Stimulated activated CD8-positive, alpha-beta memory T cell treated with anti-CD3 and anti-CD28 coated beads, Interleukin-12 subunit alpha, Interleukin-12 subunit beta, amount 100 ng/mL, for 24 hours (primary cell): Measurements from ENCODE around the gene GRB2.
"Not testable (repeated sequence)": the region's sequence is repeated elsewhere in the genome, so short reads cannot be mapped to it uniquely, and the experiment has no call there.

Experiments
- DNase-seq: peaks from one replicate; pipeline ENCODE4 v3.0.0-alpha.2; 2020; ENCODE audit errors: extremely low read depth

Gene GRB2

GRCh38 chr17:75318615-75319222 lies 86.8 kb downstream of the GRB2 start:
- DNase-seq, result no peak

- DNase-seq, result no peak
Measured at GRCh38 chr17:75318211-75318610, 87.3 kb downstream of the GRB2 start.

- DNase-seq, result no peak
Measured at GRCh38 chr17:75317671-75318070, 87.8 kb downstream of the GRB2 start.

GRCh38 chr17:75316253-75316652 lies 89.2 kb downstream of the GRB2 start:
- DNase-seq, result no peak

- no peak for DNase-seq
Measured at GRCh38 chr17:75315541-75316243, 89.8 kb downstream of the GRB2 start.

- DNase-seq, result no peak
Measured at GRCh38 chr17:75313941-75314551, 91.4 kb downstream of the GRB2 start.

GRCh38 chr17:75308732-75309629 lies 96.5 kb downstream of the GRB2 start:
- no peak for DNase-seq

GRCh38 chr17:75307957-75308731 lies 97.3 kb downstream of the GRB2 start:
- no peak for DNase-seq

- DNase-seq, result no peak
Measured at GRCh38 chr17:75301502-75302206, 103.8 kb downstream of the GRB2 start.

GRCh38 chr17:75301049-75301448 lies 104.4 kb downstream of the GRB2 start:
- no peak for DNase-seq

- no peak for DNase-seq
Measured at GRCh38 chr17:75300280-75300679, 105.2 kb downstream of the GRB2 start.

GRCh38 chr17:75295201-75296158 lies 110.0 kb downstream of the GRB2 start:
- DNase-seq, result no peak

- DNase-seq, result not testable (repeated sequence)
Measured at GRCh38 chr17:75292810-75293448, 112.5 kb downstream of the GRB2 start.

- DNase-seq, result no peak
Measured at GRCh38 chr17:75289832-75290337, 115.6 kb downstream of the GRB2 start.

GRCh38 chr17:75289115-75289831 lies 116.2 kb downstream of the GRB2 start, which contains the start of gene SLC25A19:
TSS of gene SLC25A19 (minus strand) at chr17:75289433. CDS start at chr17:75286764, 2,669 bp downstream.
- peak; percentile 92 for DNase-seq

- DNase-seq, result no peak
Measured at GRCh38 chr17:75288770-75289114, 116.7 kb downstream of the GRB2 start.

GRCh38 chr17:75288359-75288758 lies 117.1 kb downstream of the GRB2 start:
- DNase-seq, result no peak

- DNase-seq, result no peak
Measured at GRCh38 chr17:75287221-75287620, 118.3 kb downstream of the GRB2 start.
